ENCODE results near the gene ANTXR2. TPM values are rescaled to one million over a fixed set of nuclear protein-coding genes. Genes with fewer than 3 reads are reported as not detected.

ANTXR2 gene
- total and polyA plus RNA-seq, 2 of the 13 experiments (the other 11 are each of a cell fraction or from before 2014, with no cell fraction given) = 4.6 to 14.5 TPM

DNA sequence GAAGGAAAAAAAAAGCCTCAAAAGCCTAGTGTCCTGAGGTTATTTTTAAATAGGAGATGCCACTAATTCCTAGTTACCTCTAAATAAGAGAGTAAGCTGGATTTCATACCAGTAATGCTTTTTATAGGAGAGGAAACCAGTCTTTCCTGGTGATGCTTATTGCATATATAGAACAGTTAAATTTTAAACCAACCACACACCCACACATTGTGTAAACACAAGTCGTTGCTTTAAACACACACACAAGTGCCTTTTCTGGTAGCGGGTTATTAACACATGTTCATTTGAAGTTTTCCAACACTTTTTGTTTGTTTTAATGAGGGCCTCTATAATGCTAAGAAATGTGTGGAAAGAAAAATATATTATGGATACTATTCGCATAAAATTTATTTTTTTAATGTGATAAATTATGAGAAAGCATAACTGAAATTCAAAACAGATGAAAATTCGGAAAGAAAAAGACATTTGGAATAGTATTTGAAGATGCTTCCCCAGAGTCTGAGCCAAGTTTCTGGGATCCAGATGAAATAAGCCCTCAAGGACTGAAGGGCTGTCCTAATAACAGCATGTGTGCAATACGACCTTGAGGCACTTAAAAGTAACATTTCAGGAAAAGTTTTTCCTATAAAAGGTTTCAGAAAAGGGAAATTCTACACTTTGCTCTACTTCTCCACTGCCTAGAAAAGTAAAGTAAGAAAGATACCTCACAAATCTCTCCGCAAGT lies 2.0 kb downstream of the ANTXR2 start (continued):
- peak; percentile 47; the same call in 1 of the 2 replicates for TF ChIP-seq TBX3 (IDR thresholded peaks at IDR 0.05; ENCODE audit: borderline replicate concordance)
- TF ChIP-seq KDM5A (IDR thresholded peaks at IDR 0.05; ENCODE audit: borderline replicate concordance, low read length) = no peak
- TF ChIP-seq FOXA3 (CRISPR knock-in tag; IDR thresholded peaks at IDR 0.05) = peak; percentile 85
- TF ChIP-seq, protein P1, sequence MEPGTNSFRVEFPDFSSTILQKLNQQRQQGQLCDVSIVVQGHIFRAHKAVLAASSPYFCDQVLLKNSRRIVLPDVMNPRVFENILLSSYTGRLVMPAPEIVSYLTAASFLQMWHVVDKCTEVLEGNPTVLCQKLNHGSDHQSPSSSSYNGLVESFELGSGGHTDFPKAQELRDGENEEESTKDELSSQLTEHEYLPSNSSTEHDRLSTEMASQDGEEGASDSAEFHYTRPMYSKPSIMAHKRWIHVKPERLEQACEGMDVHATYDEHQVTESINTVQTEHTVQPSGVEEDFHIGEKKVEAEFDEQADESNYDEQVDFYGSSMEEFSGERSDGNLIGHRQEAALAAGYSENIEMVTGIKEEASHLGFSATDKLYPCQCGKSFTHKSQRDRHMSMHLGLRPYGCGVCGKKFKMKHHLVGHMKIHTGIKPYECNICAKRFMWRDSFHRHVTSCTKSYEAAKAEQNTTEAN (CRISPR knock-in tag; conservative IDR thresholded peaks at IDR 0.05) = 0 out of 2 replicates have a peak, but pooled peaks have one; percentile 30
- no peak for TF ChIP-seq SOX13 (IDR thresholded peaks at IDR 0.05)
- peak in 1 of 2 experiments; percentile 60; a peak in 2 of 4 replicates for TF ChIP-seq SOX13 (CRISPR knock-in tag; conservative IDR thresholded peaks at IDR 0.05 in 1 of 2, IDR thresholded peaks at IDR 0.05 in 1 of 2)
- TF ChIP-seq ZNF331 (CRISPR knock-in tag; IDR thresholded peaks at IDR 0.05) = 0 out of 2 replicates have a peak, but pooled peaks have one; percentile 12
- TF ChIP-seq FOXP1 (IDR thresholded peaks at IDR 0.05) = no peak
- TF ChIP-seq FOXP1 (CRISPR knock-in tag; IDR thresholded peaks at IDR 0.05) = peak; percentile 69
- TF ChIP-seq ZNF777 (CRISPR knock-in tag; IDR thresholded peaks at IDR 0.05) = no peak
- TF ChIP-seq, protein P2, sequence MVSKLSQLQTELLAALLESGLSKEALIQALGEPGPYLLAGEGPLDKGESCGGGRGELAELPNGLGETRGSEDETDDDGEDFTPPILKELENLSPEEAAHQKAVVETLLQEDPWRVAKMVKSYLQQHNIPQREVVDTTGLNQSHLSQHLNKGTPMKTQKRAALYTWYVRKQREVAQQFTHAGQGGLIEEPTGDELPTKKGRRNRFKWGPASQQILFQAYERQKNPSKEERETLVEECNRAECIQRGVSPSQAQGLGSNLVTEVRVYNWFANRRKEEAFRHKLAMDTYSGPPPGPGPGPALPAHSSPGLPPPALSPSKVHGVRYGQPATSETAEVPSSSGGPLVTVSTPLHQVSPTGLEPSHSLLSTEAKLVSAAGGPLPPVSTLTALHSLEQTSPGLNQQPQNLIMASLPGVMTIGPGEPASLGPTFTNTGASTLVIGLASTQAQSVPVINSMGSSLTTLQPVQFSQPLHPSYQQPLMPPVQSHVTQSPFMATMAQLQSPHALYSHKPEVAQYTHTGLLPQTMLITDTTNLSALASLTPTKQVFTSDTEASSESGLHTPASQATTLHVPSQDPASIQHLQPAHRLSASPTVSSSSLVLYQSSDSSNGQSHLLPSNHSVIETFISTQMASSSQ (IDR thresholded peaks at IDR 0.05; ENCODE audit: low read depth) = peak; percentile 90
- TF ChIP-seq, protein P2 (CRISPR knock-in tag; IDR thresholded peaks at IDR 0.05; ENCODE audit: borderline replicate concordance) = peak; percentile 82; the same call in 1 of the 2 replicates

Measured in HepG2 (cell line).